ENCODE measurements around the gene GRM5. TPM values are rescaled to one million over a fixed set of nuclear protein-coding genes. Genes with fewer than 3 reads are reported as not detected.

The GRM5 gene
- total RNA-seq, 1 donor from 2014 or later = not detected

DNA sequence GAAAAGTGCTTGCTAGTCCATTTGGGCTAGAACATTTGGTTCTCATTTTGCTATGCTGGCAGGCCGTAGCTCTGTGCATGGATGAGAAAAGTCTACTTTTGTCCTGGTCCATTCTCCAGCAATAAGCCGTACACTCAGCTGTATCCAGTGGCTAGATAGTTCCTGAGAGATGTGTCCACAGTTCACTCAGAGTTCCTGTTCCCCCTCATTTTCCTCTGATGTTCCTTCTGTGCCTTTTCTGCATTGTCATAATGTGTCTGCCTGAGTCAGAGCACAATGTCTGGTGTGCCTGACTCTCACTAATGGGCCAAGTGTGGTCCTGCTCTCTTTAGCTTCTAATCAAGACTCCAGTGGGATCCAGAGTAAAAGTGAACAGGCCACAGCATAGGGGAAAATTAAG, 512.6 kb downstream of the GRM5 start:
- no peak for DNase-seq (ENCODE audit: low spot score)
- Histone ChIP-seq H3K79me2 (ENCODE audit: low read depth) (no peaks in the 10 kb centered on the region), H3F3A (ENCODE audit: low read depth) (no peaks in the 10 kb centered on the region), H3K9me3 (ENCODE audit: low read depth) (no peaks in the 10 kb centered on the region), H2AFZ (replicated peaks) (no peak overlapping the region), H3K4me3 (no peak overlapping the region), H3K4me1 (no peaks in the 10 kb centered on the region), H3K27me3 (no peaks in the 10 kb centered on the region), H3K9ac (no peak overlapping the region), H3K36me3 (no peaks in the 10 kb centered on the region), H4K20me1 (ENCODE audit: low read depth) (no peaks in the 10 kb centered on the region), H3K27ac (no peak overlapping the region), H3K4me2 (no peak overlapping the region)
- TF ChIP-seq, protein P1, sequence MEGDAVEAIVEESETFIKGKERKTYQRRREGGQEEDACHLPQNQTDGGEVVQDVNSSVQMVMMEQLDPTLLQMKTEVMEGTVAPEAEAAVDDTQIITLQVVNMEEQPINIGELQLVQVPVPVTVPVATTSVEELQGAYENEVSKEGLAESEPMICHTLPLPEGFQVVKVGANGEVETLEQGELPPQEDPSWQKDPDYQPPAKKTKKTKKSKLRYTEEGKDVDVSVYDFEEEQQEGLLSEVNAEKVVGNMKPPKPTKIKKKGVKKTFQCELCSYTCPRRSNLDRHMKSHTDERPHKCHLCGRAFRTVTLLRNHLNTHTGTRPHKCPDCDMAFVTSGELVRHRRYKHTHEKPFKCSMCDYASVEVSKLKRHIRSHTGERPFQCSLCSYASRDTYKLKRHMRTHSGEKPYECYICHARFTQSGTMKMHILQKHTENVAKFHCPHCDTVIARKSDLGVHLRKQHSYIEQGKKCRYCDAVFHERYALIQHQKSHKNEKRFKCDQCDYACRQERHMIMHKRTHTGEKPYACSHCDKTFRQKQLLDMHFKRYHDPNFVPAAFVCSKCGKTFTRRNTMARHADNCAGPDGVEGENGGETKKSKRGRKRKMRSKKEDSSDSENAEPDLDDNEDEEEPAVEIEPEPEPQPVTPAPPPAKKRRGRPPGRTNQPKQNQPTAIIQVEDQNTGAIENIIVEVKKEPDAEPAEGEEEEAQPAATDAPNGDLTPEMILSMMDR (IDR thresholded peaks at IDR 0.05) = no peak
- TF ChIP-seq EZH2 (IDR thresholded peaks at IDR 0.05) (no peak), EZH2phosphoT487 (IDR thresholded peaks at IDR 0.05) (no peak)
- Mint-ChIP-seq H3K4me1 (no peaks in the 10 kb centered on the region), H3K27me3 (ENCODE audit: insufficient read depth, low read depth) (no peaks in the 10 kb centered on the region), H3K9me3 (no peaks in the 10 kb centered on the region), H3K4me3 (no peak overlapping the region), H3K36me3 (no peaks in the 10 kb centered on the region), H3K27ac (no peak overlapping the region)

DNA sequence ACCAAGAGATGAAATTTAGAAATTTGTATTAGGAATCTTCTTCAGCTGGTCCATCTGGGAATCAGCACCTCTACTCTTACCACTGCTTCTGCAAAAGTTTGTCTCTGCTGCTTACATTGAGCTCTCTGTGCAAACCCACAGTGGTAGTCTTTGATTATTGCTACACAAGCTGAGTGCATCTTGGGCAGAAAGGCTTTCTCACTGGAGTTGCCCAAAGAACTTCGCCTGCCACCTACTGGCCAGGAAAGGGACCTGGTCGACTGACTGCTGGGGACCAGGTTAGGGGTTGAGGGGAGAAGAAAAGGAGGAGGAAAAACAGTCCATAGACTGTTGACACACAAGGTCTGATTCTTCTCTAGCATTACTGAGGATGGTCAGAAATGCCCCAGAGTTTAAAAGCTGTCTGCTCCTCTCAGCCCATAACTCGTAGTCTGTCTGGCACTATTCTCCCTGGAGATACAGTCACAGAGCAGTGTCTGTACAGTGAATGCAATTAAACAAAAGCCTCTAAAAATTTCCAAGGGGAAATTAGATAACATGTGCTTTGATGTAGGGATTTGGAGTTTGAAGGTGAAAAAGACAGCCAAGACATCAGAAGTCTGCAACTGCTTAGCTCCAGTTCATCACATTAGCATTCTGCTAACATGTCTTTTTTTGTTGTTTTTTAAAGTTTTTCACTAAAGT, 513.3 kb downstream of the GRM5 start:
- Histone ChIP-seq H3F3A (ENCODE audit: low read depth) (no peaks in the 10 kb centered on the region), H3K9me3 (ENCODE audit: low read depth) (no peaks in the 10 kb centered on the region), H4K20me1 (ENCODE audit: low read depth) (no peaks in the 10 kb centered on the region), H3K36me3 (no peaks in the 10 kb centered on the region), H3K4me2 (no peak overlapping the region), H3K4me3 (no peak overlapping the region), H3K4me1 (no peaks in the 10 kb centered on the region), H3K9ac (no peak overlapping the region), H3K79me2 (ENCODE audit: low read depth) (no peaks in the 10 kb centered on the region), H3K27ac (no peak overlapping the region), H3K27me3 (no peaks in the 10 kb centered on the region), H2AFZ (replicated peaks) (no peak overlapping the region)
- H3K4me1 Mint-ChIP-seq = no peaks in the 10 kb centered on the region
- no peaks in the 10 kb centered on the region for H3K27me3 Mint-ChIP-seq (ENCODE audit: insufficient read depth, low read depth)
- peak; percentile 73 for DNase-seq (ENCODE audit: low spot score)
- H3K27ac Mint-ChIP-seq = no peak overlapping the region
- TF ChIP-seq, protein P1 (IDR thresholded peaks at IDR 0.05) = peak; percentile 83
- TF ChIP-seq EZH2 (IDR thresholded peaks at IDR 0.05) = no peak
- no peak for TF ChIP-seq EZH2phosphoT487 (IDR thresholded peaks at IDR 0.05)
- H3K9me3 Mint-ChIP-seq = no peaks in the 10 kb centered on the region
- no peaks in the 10 kb centered on the region for H3K36me3 Mint-ChIP-seq
- H3K4me3 Mint-ChIP-seq = no peak overlapping the region

DNA sequence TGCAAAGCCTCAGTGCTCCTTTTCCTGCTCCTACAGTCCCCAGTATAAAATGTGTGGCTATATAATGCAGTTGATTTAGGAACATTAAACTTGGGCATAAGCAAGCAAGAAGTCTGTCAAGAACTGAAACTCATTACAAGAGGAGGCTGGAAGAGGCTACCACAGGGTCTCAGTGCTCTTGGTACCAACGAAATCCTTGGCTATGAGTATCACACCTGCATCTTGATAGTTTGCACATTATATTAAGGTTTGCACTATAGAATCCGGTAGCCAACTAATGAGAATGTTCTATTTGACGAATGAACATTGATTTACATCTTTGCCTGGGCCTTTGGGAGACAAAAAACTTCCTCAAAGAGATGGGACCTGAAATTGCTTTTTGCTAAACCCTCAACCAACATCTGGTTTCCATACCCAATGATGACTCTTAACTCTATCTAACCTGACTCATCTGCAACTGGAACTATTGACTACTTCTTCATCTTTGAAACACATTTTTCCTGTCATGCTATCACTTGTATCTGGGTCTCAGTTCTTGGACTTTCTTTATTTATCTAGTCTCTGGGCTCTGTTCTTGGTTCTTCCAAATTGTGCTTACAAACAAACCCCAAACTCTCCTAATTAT, 521.0 kb downstream of the GRM5 start:
- H3K4me2 ChIP-seq = no peak overlapping the region

More for the DNA sequence above, 521.0 kb downstream of the GRM5 start:
- Histone ChIP-seq H3K79me2 (ENCODE audit: low read depth) (no peaks in the 10 kb centered on the region), H3K9ac (no peak overlapping the region), H3K4me3 (no peak overlapping the region), H3K36me3 (no peaks in the 10 kb centered on the region), H3K27me3 (no peaks in the 10 kb centered on the region), H3K4me1 (no peaks in the 10 kb centered on the region), H4K20me1 (ENCODE audit: low read depth) (no peaks in the 10 kb centered on the region), H3F3A (ENCODE audit: low read depth) (no peaks in the 10 kb centered on the region), H3K27ac (no peak overlapping the region), H2AFZ (replicated peaks) (no peak overlapping the region), H3K9me3 (ENCODE audit: low read depth) (no peaks in the 10 kb centered on the region)
- no peak overlapping the region for H3K27ac Mint-ChIP-seq
- H3K36me3 Mint-ChIP-seq = no peaks in the 10 kb centered on the region
- no peak for DNase-seq (ENCODE audit: low spot score)
- TF ChIP-seq EZH2 (IDR thresholded peaks at IDR 0.05) (no peak), EZH2phosphoT487 (IDR thresholded peaks at IDR 0.05) (no peak)
- TF ChIP-seq, protein P1 (IDR thresholded peaks at IDR 0.05) = no peak
- H3K4me3 Mint-ChIP-seq = no peak overlapping the region
- peaks cover 3% of the 10 kb centered on the region for H3K4me1 Mint-ChIP-seq
- H3K27me3 Mint-ChIP-seq (ENCODE audit: insufficient read depth, low read depth) = peaks cover 3% of the 10 kb centered on the region
- no peaks in the 10 kb centered on the region for H3K9me3 Mint-ChIP-seq

All from neural progenitor cell (in vitro differentiated cells).